Ovary (tissue), 9 donors: ENCODE data around the gene CEACAM16. TPM values are rescaled to one million over a fixed set of nuclear protein-coding genes. Genes with fewer than 3 reads are reported as not detected.
"Not testable (repeated sequence)": the region's sequence is repeated elsewhere in the genome, so short reads cannot be mapped to it uniquely, and the experiment has no call there.

Source experiments
- DNase-seq, 5 donors: peaks; one replicate each; pipeline ENCODE4 v3.0.0-alpha.2; 2019 to 2020
- H3K27ac ChIP-seq, 2 donors: fragments of 200-600 bp; one replicate each; pipeline versions ENCODE4 v1.5.1 to v1.8.0; 2019 to 2022
- H3K27me3 ChIP-seq: fragments of 200-600 bp; one replicate; pipeline ENCODE4 v1.8.0; 2022
- H3K36me3 ChIP-seq: fragments of 200-600 bp; sonication (generic); one replicate; pipeline ENCODE4 v1.5.1; 2019
- H3K4me1 ChIP-seq: one replicate; pipeline ENCODE4 v1.8.1; 2013; ENCODE audit warnings: mild to moderate bottlenecking, moderate library complexity; ENCODE audit not compliant: insufficient read depth
- H3K4me3 ChIP-seq: fragments of 200-600 bp; sonication (generic); one replicate; pipeline ENCODE4 v1.5.1; 2017
- H3K9me3 ChIP-seq, 2 donors: fragments of 200-600 bp in 1 of 2; sonication (generic) in 1 of 2; one replicate each; pipeline versions ENCODE4 v1.5.1 to v1.8.1; 2013 to 2019; ENCODE audit warnings: mild to moderate bottlenecking in 1 of 2, moderate library complexity in 1 of 2
- CTCF ChIP-seq, 3 donors: fragments of 450-650 bp in 2 of 3; fragments of 200-600 bp in 1 of 3; IDR thresholded peaks; one replicate each; pipeline versions ENCODE4 v1.5.1 to v1.8.0; 2016 to 2022; ENCODE audit warnings: antibody characterized with exemption in 3 of 3, mild to moderate bottlenecking in 1 of 3
- EP300 ChIP-seq: sonication (generic); formaldehyde crosslinking; IDR thresholded peaks from one replicate; pipeline ENCODE4 v1.6.1; 2017; ENCODE audit warnings: antibody characterized with exemption
- POLR2A ChIP-seq: fragments of 450-650 bp; IDR thresholded peaks from one replicate; pipeline ENCODE4 v1.6.1; 2017; ENCODE audit warnings: antibody characterized with exemption, mild to moderate bottlenecking, moderate library complexity
- WGBS, 3 donors: extraction: QIAGEN DNeasy Blood & Tissue Kit in 1 of 3; methylation state at CpG; one replicate each; pipeline versions ENCODE4 v1.1.5 to v1.1.7; 2013 to 2017; 5-methylcytosine and 5-hydroxymethylcytosine counted together
- intact Hi-C, 4 donors: fragments of 100-400 bp; cut with DNase I; formaldehyde crosslinking; loops; one replicate each; pipeline versions ENCODE4 v1.11.0 to v1.15.1; 2022 to 2023
- polyA plus RNA-seq, 2 donors: library from polyadenylated mRNA; stranded (reverse); fragments of 200-250 nt in 1 of 2; fragments of 350-450 nt in 1 of 2; fragmentation: Illumina TruSeq in 1 of 2; extraction: RNeasy Lipid Tissue Mini Kit (QIAGEN cat#74804) in 1 of 2; gene quantifications; one replicate each; pipeline ENCODE4 v1.2.3, GENCODE V29; 2013 to 2014
- total RNA-seq, 7 donors: library from RNA; depleted of rRNA in 2 of 7; stranded (reverse); fragments of >200 nt in 2 of 7; fragmentation: NEBNext Ultra II Directional in 3 of 7; extraction: Animal tissue kit (Norgen Biotek cat#: 25700) in 3 of 7; gene quantifications; one replicate each; pipeline versions ENCODE4 v1.1.0 to v1.2.4, GENCODE V29; 2016 to 2023
- donor health status: DM: no; HTN: no; CAD: no; lungs with moderate emphysema.
- donor health status: DM: no; HTN: no; CAD: no.
- donor health status: Bipolar disorder and iron deficiency.
- donor health status: DM: yes; HTN: yes; CAD: no.
- donor health status: DM: no; HTN: no; CAD: no.
- donor health status: DM: yes; HTN: yes; CAD: no.

Gene CEACAM16
- total and polyA plus RNA-seq, 9 donors = not detected

DNA sequence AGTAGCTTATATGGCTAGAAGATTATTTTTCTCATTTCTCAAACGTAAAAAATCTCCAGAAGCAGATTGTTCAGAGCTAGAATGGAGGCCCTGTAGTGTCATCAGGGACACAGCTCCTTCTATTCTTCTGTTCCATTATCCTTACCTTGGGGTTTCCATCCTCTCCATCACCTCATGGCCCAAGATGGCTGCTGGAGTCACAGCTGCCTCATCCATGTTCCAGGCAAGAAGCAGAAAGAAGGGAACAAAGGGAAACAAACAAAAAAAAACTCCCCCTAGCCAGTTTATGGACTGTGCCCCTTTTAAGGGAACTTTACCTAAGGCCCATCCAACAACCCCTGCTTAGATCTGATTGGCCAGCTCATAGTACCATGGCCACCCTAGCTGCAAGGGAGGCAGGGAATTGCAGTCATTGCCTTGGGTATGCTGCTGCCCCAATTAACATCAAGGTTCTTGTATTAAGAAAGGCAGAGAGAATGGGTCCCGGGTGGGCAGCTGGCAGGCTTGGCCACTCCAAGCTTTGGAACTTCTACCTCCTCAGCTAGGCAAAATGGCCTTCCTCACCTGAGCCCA lies 15.7 kb downstream of the CEACAM16 start:
- no peaks in the 10 kb centered on the region for H3K27me3 ChIP-seq
- intact Hi-C loops = no loop called here
- H3K4me3 ChIP-seq = no peak overlapping the region
- peaks cover 7% of the 10 kb centered on the region for H3K4me1 ChIP-seq
- no peak for DNase-seq
- H3K27ac ChIP-seq = no peak overlapping the region
- TF ChIP-seq CTCF (IDR thresholded peaks at IDR 0.05) = no peak
- no peak for TF ChIP-seq POLR2A
- no peak for TF ChIP-seq EP300
- no peaks in the 10 kb centered on the region for H3K9me3 ChIP-seq
- no peaks in the 10 kb centered on the region for H3K36me3 ChIP-seq
- WGBS, 3 donors = 47 to 58% (median 50%) methylated on average over 2 of the region's 2 CpGs

- TF ChIP-seq POLR2A (no peak), EP300 (no peak), CTCF (IDR thresholded peaks at IDR 0.05) (no peak)
- no peak overlapping the region for H3K4me3 ChIP-seq
- H3K4me1 ChIP-seq = peaks cover 9% of the 10 kb centered on the region
- 83 to 86% (median 83%) methylated on average over 6 of the region's 6 CpGs for WGBS, 3 donors
- no peaks in the 10 kb centered on the region for H3K27me3 ChIP-seq
- H3K36me3 ChIP-seq = no peaks in the 10 kb centered on the region
- no peak overlapping the region for H3K27ac ChIP-seq
- intact Hi-C loops = no loop called here
- H3K9me3 ChIP-seq = no peaks in the 10 kb centered on the region
- no peak for DNase-seq
Measured at GRCh38 chr19:44717603-44718002, 18.7 kb downstream of the CEACAM16 start.

GRCh38 chr19:44718441-44719261 lies 19.7 kb downstream of the CEACAM16 start:
- Histone ChIP-seq H3K4me3 (no peak overlapping the region), H3K27ac (peak overlapping the region; percentile 22 to 64), H3K36me3 (no peaks in the 10 kb centered on the region), H3K9me3 (no peaks in the 10 kb centered on the region), H3K4me1 (peaks cover 9% of the 10 kb centered on the region), H3K27me3 (no peaks in the 10 kb centered on the region)
- peak; percentile 86 to 93 (median 88) for DNase-seq
- intact Hi-C loops = no loop called here
- 10 to 12% (median 10%) methylated on average over 11 of the region's 11 CpGs for WGBS, 3 donors
- no peak for TF ChIP-seq POLR2A
- no peak for TF ChIP-seq EP300
- TF ChIP-seq CTCF (IDR thresholded peaks at IDR 0.05) = no peak

- TF ChIP-seq POLR2A (no peak), EP300 (no peak), CTCF (IDR thresholded peaks at IDR 0.05) (no peak)
- H3K27me3 ChIP-seq = no peaks in the 10 kb centered on the region
- WGBS, 3 donors = 69 to 76% (median 70%) methylated on average over 8 of the region's 8 CpGs
- H3K4me3 ChIP-seq = no peak overlapping the region
- H3K27ac ChIP-seq = peak overlapping the region in 1 of 2 donors; percentile 13
- peaks cover 9% of the 10 kb centered on the region for H3K4me1 ChIP-seq
- no peaks in the 10 kb centered on the region for H3K9me3 ChIP-seq
- no peak for DNase-seq
- intact Hi-C loops = no loop called here
- no peaks in the 10 kb centered on the region for H3K36me3 ChIP-seq
Measured at GRCh38 chr19:44719262-44719701, 20.3 kb downstream of the CEACAM16 start.

DNA sequence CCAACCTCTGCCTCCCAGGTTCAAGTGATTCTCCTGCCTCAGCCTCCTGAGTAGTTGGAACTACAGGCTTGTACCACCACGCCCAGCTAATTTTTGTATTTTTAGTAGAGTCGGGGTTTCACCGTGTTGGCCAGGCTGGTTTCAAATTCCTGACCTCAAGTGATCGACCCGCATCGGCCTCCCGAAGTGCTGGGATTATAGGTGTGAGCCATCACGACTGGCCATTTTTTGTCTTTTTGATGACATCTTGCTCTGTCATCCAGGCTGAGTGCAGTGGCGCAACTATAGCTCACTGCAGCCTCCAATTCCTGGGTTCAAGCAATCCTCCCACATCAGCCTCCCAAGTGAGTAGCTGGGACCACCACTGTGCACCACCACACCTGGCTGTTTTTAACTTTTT lies 21.4 kb downstream of the CEACAM16 start:
- not testable (repeated sequence) for H3K36me3 ChIP-seq, H3K27ac ChIP-seq, H3K27me3 ChIP-seq, DNase-seq, H3K4me3 ChIP-seq, H3K9me3 ChIP-seq
- intact Hi-C loops = loop anchor here in 1 of 4 donors (5.0 to 10.0 kb wide), 2 partner anchors 52 to 1764 kb away; no protein-coding TSS in a partner anchor
- WGBS, 3 donors = 91 to 93% (median 92%) methylated on average over 9 of the region's 9 CpGs
- peaks cover 12% of the 10 kb centered on the region for H3K4me1 ChIP-seq
